EH (cell line): ENCODE measurements around the gene TLL1.

ENCODE experiments used
- DNase-seq: peaks from one replicate; pipeline ENCODE4 v3.0.0-alpha.2; 2015; ENCODE audit warnings: low read depth

TLL1 gene

GRCh38 chr4:166049036-166049435, 176.0 kb downstream of the TLL1 start:
- DNase-seq, result no peak

GRCh38 chr4:166064721-166065120, 191.7 kb downstream of the TLL1 start:
- DNase-seq, result peak; percentile 16

DNA sequence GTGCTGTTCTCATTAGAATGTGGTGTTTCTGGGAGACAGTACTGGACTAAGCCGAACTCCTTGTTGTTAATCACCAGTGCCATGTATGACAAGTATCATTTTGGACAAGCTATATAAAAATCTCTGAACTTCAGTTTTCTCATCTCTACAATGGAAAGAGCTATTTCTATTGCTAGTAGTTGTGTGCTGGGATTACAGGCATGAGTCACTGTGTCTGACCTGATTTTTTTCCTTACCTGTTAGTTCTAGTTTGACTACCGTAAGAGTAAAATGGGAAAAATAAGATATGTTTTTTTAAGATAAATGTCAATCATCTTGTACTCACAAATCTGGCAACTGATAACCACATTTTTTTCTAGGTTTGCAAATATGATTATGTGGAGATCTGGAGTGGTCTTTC, 192.3 kb downstream of the TLL1 start:
- no peak for DNase-seq

- no peak for DNase-seq
Observed at GRCh38 chr4:166066936-166067335, 193.9 kb downstream of the TLL1 start.

DNA sequence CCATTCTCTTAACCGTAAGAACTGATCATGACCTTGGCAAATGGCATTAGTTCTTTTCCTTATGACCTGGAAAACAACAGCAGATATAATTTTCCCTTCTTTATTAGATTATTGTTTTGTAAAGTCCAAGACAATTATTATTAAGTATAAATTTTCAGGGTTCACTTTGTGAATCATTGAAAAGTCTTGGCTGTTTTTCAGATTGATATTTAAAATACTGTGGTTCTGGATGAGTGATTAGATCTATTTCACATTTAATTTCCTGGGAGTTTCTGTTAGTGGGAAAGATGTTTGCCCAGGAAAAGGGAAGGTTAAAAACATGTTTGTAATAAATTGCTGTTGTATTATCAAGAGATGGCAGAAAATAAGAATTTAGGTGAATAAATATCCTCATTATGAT, 194.9 kb downstream of the TLL1 start:
- no peak for DNase-seq

- no peak for DNase-seq
Observed at GRCh38 chr4:166073783-166074182, 200.7 kb downstream of the TLL1 start.

DNA sequence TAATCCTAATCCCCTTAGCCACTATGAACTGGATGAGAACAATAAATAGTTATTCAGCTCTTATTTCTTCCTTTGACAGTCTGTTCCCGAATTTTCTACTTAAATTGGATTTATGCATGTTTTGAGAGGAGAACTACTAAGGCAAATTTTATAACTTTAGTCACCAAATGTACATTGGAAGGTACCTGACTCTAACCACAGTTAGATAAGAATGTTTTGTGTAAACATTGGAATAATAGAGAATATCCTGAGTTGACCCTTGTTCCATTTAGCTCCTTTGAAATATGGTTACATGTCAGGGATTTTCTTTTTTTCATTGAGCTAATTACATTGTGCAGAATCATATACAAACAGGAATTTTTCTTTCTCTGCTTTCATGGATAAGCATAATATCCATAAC, 202.6 kb downstream of the TLL1 start:
- DNase-seq, result no peak

DNA sequence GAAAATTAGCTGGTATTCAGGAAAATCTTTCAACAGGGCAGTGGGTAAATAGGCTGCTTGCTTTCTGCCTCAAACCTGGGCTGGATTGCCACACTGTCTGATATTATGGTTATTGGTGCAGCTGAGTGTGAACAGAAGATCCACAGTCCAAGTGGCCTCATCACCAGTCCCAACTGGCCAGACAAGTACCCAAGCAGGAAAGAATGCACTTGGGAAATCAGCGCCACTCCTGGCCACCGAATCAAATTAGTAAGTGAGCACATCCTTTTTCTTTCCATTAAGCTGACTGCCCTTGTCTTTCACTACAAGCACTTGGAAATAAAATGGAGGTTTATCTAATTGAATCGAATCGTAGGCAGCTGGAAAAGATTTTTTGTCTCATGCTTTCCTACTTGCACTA, 204.7 kb downstream of the TLL1 start:
- no peak for DNase-seq

DNA sequence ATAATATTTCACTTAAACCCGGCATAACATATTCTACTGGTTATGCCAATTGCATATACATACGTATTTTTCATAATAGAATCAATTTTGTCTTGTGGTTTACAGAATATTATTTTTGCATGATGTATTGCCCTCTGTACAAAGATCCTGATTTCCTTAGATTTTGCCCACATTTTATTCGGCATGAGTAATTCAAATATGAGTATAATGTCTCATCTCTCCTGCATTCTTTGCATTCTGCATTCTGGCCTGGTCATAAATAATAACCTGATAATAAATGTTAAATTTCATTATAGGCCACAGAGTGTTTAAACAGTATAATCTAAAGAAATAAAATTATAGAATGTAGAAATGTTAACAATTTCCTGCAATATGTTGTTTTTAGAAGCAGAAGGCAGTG, 205.3 kb downstream of the TLL1 start:
- DNase-seq, result no peak

- DNase-seq, result peak; percentile 30
Observed at GRCh38 chr4:166078955-166079354, 205.9 kb downstream of the TLL1 start.

GRCh38 chr4:166087569-166087968, 214.5 kb downstream of the TLL1 start:
- no peak for DNase-seq

DNA sequence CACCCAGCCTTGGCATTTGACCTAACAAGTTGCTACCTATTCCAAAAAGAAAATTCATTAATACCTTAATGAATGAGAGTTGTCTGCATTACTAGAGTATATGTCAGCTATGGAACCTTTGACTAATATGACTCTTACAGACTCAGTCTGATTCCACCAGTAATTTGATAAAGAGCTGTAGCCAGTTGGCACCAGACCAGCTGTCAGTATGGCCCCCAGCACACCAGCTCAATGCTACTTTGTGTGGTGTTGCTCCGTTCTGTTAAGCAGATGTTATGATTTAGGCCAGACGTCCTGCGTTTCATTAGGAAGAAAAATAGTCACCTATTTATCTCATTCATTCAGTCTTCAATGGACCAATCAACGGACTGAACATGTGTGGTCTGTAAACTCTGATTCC, 215.5 kb downstream of the TLL1 start:
- DNase-seq, result no peak

DNA sequence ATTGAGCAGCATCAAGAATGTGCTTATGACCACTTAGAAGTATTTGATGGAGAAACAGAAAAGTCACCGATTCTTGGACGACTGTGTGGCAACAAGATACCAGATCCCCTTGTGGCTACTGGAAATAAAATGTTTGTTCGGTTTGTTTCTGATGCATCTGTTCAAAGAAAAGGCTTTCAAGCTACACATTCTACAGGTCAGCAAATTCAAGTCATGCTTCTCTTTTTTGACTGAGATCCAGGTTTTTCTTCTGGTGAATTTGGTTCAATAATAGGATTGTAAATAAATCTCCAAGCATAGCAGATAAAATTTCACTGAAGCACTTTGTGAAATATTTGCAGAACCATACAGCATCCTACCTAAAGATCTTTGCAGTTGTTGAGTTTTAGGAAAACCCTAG, 218.1 kb downstream of the TLL1 start:
- DNase-seq, result no peak

DNA sequence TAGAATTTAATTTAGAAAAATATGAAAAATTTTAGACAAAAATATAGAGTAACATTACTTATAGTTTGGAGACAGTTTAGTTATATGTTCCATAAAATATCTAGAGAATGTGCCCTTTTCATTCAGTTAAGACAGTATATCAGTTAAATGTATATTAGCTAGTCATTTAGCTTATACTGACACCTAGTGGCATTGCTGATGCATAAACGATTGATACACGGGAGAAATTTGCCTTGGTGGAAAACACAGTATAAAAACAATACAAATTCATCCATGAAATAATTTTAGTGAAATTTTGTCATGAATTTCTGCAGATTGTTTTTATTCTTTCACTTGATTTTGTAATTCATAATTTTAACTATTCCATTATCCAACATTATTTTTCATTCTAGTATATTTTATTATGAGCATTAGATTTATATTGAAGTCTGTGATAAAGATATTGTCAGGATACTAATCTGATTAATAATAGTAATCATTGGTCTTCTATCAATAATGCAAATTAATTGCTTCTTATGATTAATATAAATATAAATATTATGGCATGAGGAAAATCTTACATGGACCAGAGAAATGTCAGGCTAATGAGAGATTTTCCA, 219.0 kb downstream of the TLL1 start:
- peak; percentile 57 for DNase-seq

DNA sequence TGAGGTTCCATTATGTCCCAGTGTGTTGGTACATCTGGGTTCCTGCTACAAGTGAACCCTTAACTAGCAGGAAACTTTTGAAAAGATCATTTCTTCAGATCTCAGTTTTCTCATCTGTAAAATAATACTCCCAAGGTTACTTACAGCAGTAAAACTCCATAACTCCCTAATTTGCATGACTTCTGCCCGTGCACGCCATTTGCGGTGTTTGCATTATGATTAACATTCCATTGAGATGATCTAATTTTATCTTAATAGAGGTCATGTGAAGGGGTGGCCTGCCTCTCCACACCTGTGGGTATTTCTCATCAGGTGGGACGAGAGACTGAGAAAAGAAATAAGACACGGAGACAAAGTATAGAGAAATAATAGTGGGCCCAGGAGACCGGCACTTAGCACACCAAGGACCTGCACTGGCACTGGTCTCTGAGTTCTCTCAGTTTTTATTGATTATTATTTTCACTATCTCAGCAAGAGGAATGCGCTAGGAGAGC, 219.8 kb downstream of the TLL1 start:
- no peak for DNase-seq

- no peak for DNase-seq
Observed at GRCh38 chr4:166104623-166105022, 231.6 kb downstream of the TLL1 start.

- DNase-seq, result peak; percentile 6
Observed at GRCh38 chr4:166121897-166122296, 248.9 kb downstream of the TLL1 start.

- no peak for DNase-seq
Observed at GRCh38 chr4:166123546-166123945, 250.5 kb downstream of the TLL1 start.

DNA sequence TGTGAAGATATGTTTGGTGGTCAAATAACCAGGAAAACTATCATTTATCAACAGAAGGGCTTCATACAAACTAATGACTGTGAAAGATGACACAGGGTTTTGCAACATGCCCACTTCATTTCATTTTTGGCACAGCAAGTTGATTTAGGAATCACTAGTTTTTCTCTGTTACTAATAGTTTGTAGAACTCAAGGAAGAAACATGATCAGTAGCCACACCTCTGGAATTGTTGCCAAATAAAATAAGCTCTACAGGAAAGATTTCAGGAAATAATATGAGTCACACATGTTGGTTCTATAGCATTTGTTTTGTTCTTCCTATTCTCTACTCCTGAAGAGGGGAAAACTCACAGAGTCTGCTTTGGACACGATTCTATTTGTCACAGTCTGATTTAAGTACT, 255.4 kb downstream of the TLL1 start:
- peak; percentile 27 for DNase-seq

DNA sequence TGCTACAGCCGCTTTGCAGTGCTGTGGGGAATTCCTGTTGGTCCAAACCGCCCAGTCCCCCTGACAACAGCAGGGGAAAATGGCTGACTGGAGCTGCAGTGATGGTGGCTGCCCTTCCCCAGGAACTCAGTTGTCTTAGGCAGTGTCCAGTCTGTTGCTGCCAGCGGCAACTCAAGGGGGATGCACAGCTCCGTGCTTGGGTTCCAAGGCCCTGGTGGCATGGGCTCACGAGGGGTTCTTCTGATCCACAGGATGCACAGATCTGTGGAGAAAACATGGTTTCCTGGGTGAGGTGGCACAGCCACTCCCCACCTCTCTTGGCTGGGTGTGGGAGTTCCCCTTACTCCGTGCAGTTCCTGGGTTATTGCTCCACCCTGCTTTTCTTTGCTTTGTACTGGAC, 261.2 kb downstream of the TLL1 start:
- DNase-seq, result no peak

- no peak for DNase-seq
Observed at GRCh38 chr4:166140951-166141350, 267.9 kb downstream of the TLL1 start.

DNA sequence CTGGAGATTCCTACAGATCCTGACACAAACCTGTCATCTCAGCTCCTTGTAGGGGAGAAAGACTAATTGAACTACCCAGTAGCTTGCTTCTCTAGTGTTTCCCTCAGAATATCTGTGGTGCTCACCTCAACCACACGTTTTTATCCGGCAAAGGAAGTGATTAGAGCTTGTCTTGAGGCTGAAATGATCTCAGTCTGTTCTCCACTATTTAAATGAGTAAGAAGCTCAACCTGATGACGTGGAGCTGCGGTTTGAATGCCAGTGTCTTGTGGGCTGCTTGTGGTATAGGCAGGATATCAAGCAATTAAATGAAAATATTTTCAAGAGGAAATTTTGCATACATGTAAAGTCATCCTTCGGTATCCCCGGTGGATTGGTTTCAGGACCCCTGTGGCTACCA, 270.2 kb downstream of the TLL1 start:
- peak; percentile 83 for DNase-seq

DNA sequence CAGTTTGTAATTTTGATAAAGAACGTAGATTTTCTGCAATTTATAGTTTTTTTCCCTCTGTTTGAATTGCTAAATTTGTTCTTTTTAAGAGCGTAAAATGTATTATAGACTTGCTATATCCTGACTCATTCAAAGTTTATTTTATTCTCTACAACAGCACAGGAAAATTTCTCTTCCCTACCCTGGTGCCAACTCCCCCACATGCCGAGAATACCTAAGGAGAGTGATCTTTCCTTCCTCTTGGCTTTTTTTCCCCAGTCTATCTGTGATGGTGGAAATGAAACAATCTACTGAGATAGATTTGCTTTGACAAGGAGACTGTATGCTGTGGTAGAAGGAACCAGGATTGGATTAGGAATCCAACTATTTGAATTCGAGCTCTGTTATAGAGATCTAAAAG, 271.6 kb downstream of the TLL1 start:
- DNase-seq, result peak; percentile 62

DNA sequence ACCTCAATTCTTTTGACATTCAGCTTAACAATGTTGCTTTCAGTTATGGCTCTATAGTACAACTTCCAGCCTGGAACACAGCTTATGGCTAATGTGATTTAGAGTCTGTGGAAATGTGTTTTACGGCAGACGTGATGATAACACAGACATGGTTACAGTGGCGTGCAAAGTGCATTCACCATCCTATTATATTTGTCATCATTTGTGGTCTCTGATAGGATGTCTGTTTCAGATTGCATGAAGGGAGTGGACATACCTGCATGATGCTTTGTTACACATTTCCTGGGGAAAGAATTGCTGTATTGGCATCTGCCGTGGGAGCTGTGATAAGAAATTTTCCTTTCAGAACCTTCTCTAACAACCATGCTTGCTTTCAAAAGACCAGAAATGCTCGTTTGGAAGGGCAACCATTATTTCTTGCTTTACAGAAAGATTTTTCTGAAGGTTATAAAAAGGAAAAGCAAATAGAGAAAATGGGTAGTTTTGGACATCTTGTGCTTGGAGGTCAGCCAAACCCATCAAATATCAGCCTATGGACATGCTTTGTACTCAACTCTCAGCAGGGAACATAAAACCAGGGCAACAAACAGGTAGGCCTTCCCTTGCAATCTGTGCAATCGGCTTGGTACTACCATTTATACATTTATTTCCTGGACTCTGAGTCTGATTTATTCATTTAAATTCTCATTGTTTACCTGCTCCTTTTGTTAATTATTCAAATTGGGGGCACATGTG, 273.9 kb downstream of the TLL1 start:
- no peak for DNase-seq
